Osteocyte (in vitro differentiated cells): ENCODE results near the gene AGO3. TPM values are rescaled to one million over a fixed set of nuclear protein-coding genes. Genes with fewer than 3 reads are reported as not detected.

Source experiments
- DNase-seq: peaks from one replicate; pipeline ENCODE4 v3.0.0; 2021; ENCODE audit warnings: mixed read lengths; ENCODE audit not compliant: unreplicated experiment; ENCODE audit errors: extremely low spot score
- H3K27ac Mint-ChIP-seq: one replicate; pipeline ENCODE4 v1.8.0; 2021; ENCODE audit warnings: mild to moderate bottlenecking, mixed read lengths; ENCODE audit not compliant: unreplicated experiment
- H3K27me3 Mint-ChIP-seq: one replicate; pipeline ENCODE4 v1.8.0; 2021; ENCODE audit warnings: mixed read lengths; ENCODE audit not compliant: unreplicated experiment
- H3K36me3 Mint-ChIP-seq: one replicate; pipeline ENCODE4 v1.8.0; 2021; ENCODE audit warnings: mixed read lengths; ENCODE audit not compliant: unreplicated experiment
- H3K4me1 Mint-ChIP-seq: one replicate; pipeline ENCODE4 v1.8.0; 2021; ENCODE audit warnings: mixed read lengths; ENCODE audit not compliant: unreplicated experiment
- H3K4me3 Mint-ChIP-seq: one replicate; pipeline ENCODE4 v1.8.0; 2021; ENCODE audit warnings: mild to moderate bottlenecking, moderate library complexity, mixed read lengths; ENCODE audit not compliant: unreplicated experiment
- H3K9me3 Mint-ChIP-seq: one replicate; pipeline ENCODE4 v1.8.0; 2021; ENCODE audit warnings: mixed read lengths; ENCODE audit not compliant: unreplicated experiment
- total RNA-seq: library from RNA; stranded (reverse); gene quantifications from 2 replicates; pipeline ENCODE4 v1.2.1, GENCODE V29; 2021
- TF ChIP-seq, protein P1 (sequence below): fragments of 200-600 bp; sonication (generic); IDR thresholded peaks from 2 replicates; pipeline ENCODE4 v1.5.0; 2021; ENCODE audit warnings: antibody characterized with exemption, mild to moderate bottlenecking, moderate library complexity

The AGO3 gene
- total RNA-seq, 1 donor from 2014 or later: 34.2 TPM

GRCh38 chr1:35988237-35988636 lies 57.3 kb downstream of the AGO3 start:
- H3K9me3 Mint-ChIP-seq: no peaks in the 10 kb centered on the region
- no peak overlapping the region for H3K4me3 Mint-ChIP-seq
- TF ChIP-seq, protein P1, sequence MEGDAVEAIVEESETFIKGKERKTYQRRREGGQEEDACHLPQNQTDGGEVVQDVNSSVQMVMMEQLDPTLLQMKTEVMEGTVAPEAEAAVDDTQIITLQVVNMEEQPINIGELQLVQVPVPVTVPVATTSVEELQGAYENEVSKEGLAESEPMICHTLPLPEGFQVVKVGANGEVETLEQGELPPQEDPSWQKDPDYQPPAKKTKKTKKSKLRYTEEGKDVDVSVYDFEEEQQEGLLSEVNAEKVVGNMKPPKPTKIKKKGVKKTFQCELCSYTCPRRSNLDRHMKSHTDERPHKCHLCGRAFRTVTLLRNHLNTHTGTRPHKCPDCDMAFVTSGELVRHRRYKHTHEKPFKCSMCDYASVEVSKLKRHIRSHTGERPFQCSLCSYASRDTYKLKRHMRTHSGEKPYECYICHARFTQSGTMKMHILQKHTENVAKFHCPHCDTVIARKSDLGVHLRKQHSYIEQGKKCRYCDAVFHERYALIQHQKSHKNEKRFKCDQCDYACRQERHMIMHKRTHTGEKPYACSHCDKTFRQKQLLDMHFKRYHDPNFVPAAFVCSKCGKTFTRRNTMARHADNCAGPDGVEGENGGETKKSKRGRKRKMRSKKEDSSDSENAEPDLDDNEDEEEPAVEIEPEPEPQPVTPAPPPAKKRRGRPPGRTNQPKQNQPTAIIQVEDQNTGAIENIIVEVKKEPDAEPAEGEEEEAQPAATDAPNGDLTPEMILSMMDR: no peak
- H3K27ac Mint-ChIP-seq: no peak overlapping the region
- no peaks in the 10 kb centered on the region for H3K4me1 Mint-ChIP-seq
- H3K36me3 Mint-ChIP-seq: peaks cover 32% of the 10 kb centered on the region
- H3K27me3 Mint-ChIP-seq: no peaks in the 10 kb centered on the region
- DNase-seq: no peak

- TF ChIP-seq, protein P1: no peak
- Mint-ChIP-seq H3K36me3 (peaks cover 19% of the 10 kb centered on the region), H3K9me3 (no peaks in the 10 kb centered on the region), H3K27me3 (no peaks in the 10 kb centered on the region), H3K4me3 (no peak overlapping the region), H3K4me1 (peaks cover 11% of the 10 kb centered on the region), H3K27ac (no peak overlapping the region)
- DNase-seq: no peak
Measured at GRCh38 chr1:36006941-36007500, 76.1 kb downstream of the AGO3 start.

DNA sequence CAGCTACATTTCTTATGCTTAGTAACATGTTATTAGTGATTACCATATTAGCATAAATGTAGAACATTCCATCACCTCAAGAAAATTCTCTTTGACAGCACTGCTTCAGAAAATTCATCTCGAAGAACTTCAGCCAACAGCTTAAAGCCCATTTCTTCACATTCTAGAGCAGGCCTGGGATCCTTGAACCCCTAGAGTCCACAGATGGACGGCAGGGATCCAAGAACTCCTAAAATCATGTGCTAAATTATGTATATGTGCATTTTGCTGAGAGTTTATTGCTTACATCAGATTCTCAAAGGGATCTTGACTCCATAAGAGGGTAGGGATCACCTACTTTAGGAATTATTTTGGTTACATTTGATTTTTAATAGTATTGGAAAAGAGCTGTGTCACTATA lies 76.8 kb downstream of the AGO3 start:
- TF ChIP-seq, protein P1: no peak
- peaks cover 19% of the 10 kb centered on the region for H3K36me3 Mint-ChIP-seq
- no peak overlapping the region for H3K4me3 Mint-ChIP-seq
- no peaks in the 10 kb centered on the region for H3K27me3 Mint-ChIP-seq
- no peak overlapping the region for H3K27ac Mint-ChIP-seq
- no peak for DNase-seq
- peaks cover 11% of the 10 kb centered on the region for H3K4me1 Mint-ChIP-seq
- H3K9me3 Mint-ChIP-seq: no peaks in the 10 kb centered on the region

DNA sequence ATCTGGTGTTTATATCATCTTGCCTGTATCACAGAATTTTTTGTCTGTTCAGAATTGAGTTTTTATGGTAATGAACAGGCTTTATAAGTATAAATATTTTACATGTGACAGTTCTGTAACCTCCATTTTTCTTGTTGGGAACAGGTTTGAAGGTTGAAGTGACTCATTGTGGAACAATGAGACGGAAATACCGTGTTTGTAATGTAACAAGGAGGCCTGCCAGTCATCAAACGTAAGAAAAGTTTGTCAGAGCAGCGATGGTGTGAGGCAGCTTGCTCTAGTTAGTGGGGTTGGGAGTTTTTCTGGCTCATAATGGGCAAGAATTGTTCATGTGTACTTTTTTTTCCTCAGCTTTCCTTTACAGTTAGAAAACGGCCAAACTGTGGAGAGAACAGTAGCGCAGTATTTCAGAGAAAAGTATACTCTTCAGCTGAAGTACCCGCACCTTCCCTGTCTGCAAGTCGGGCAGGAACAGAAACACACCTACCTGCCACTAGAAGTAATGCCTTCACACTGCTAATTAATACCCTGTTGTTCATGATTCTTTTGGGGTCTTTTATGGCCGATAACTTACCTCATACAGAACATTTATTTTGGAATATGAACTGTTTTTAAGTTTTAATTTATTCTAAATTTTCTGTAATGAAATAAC lies 77.8 kb downstream of the AGO3 start:
- DNase-seq: no peak
- peaks cover 26% of the 10 kb centered on the region for H3K36me3 Mint-ChIP-seq
- H3K27ac Mint-ChIP-seq: no peak overlapping the region

GRCh38 chr1:36014722-36015220 lies 83.9 kb downstream of the AGO3 start:
- Mint-ChIP-seq H3K4me3 (no peak overlapping the region), H3K36me3 (peaks cover 33% of the 10 kb centered on the region), H3K27me3 (no peaks in the 10 kb centered on the region), H3K27ac (no peak overlapping the region), H3K4me1 (no peaks in the 10 kb centered on the region), H3K9me3 (no peaks in the 10 kb centered on the region)
- TF ChIP-seq, protein P1: no peak
- DNase-seq: no peak

More for the DNA sequence above, 77.8 kb downstream of the AGO3 start:
- H3K4me3 Mint-ChIP-seq: no peak overlapping the region
- TF ChIP-seq, protein P1: no peak
- no peaks in the 10 kb centered on the region for H3K9me3 Mint-ChIP-seq
- H3K27me3 Mint-ChIP-seq: no peaks in the 10 kb centered on the region
- H3K4me1 Mint-ChIP-seq: peaks cover 11% of the 10 kb centered on the region
